Karpas-422 (cell line): ENCODE results near the gene TEFM. TPM values are rescaled to one million over a fixed set of nuclear protein-coding genes. Genes with fewer than 3 reads are reported as not detected.
A peak's percentile ranks its signal among the peaks of the same experiment; 100 is the strongest.

ENCODE experiments used
- DNase-seq: peaks from one replicate; pipeline ENCODE4 v3.0.0-alpha.2; 2015
- H2AFZ ChIP-seq: fragments of 200-600 bp; sonication (generic); 2 replicates; pipeline ENCODE4 v1.6.1; 2014; ENCODE audit warnings: antibody characterized with exemption, low read length, mixed read lengths
- H3K27ac ChIP-seq: fragments of 200-600 bp; sonication (generic); 2 replicates; pipeline ENCODE4 v1.5.1; 2014; ENCODE audit warnings: mild to moderate bottlenecking, low read length, moderate library complexity
- H3K27me3 ChIP-seq: fragments of 200-600 bp; sonication (generic); 2 replicates; pipeline ENCODE4 v1.6.1; 2014; ENCODE audit warnings: low read length, mixed read lengths
- H3K36me3 ChIP-seq: fragments of 200-600 bp; sonication (generic); 2 replicates; pipeline ENCODE4 v1.6.1; 2014; ENCODE audit warnings: low read length, mixed read lengths; ENCODE audit not compliant: insufficient read depth
- H3K4me1 ChIP-seq: fragments of 200-600 bp; sonication (generic); 2 replicates; pipeline ENCODE4 v1.6.1; 2014; ENCODE audit warnings: mild to moderate bottlenecking, low read length, mixed read lengths
- H3K4me2 ChIP-seq: fragments of 200-600 bp; sonication (generic); 2 replicates; pipeline ENCODE4 v1.6.1; 2014; ENCODE audit warnings: low read length, low read depth, mild to moderate bottlenecking; ENCODE audit not compliant: poor library complexity, severe bottlenecking
- H3K4me3 ChIP-seq: fragments of 200-600 bp; sonication (generic); 2 replicates; pipeline ENCODE4 v1.5.1; 2014; ENCODE audit warnings: mild to moderate bottlenecking, antibody characterized with exemption, low read length, mixed read lengths
- H3K79me2 ChIP-seq: fragments of 200-600 bp; sonication (generic); 2 replicates; pipeline ENCODE4 v1.6.1; 2014; ENCODE audit warnings: mild to moderate bottlenecking, low read length, mixed read lengths
- H3K9ac ChIP-seq: fragments of 200-600 bp; sonication (generic); 2 replicates; pipeline ENCODE4 v1.6.0; 2014; ENCODE audit warnings: low read length
- H3K9me2 ChIP-seq: fragments of 200-600 bp; sonication (generic), shearing (Covaris generic); replicated peaks from 2 replicates; pipeline ENCODE4 v1.6.0; 2014; ENCODE audit warnings: mild to moderate bottlenecking, low read length, moderate library complexity; ENCODE audit not compliant: insufficient read depth
- H3K9me3 ChIP-seq: fragments of 300-700, 200-600 bp; sonication (generic); 2 replicates; pipeline ENCODE4 v1.6.1; 2014; ENCODE audit warnings: low read length, mixed read lengths
- H4K20me1 ChIP-seq: fragments of 200-600 bp; sonication (generic); 2 replicates; pipeline ENCODE4 v1.6.1; 2014; ENCODE audit warnings: mild to moderate bottlenecking, antibody characterized with exemption, low read length, low read depth; ENCODE audit not compliant: insufficient read depth
- total RNA-seq: library from RNA; depleted of rRNA; stranded (reverse); fragments of >200 nt; shearing (Covaris generic); gene quantifications from 2 replicates; pipeline ENCODE4 v1.2.3, GENCODE V29; 2014; ENCODE audit warnings: low replicate concordance; rRNA removed

The TEFM gene
- total RNA-seq = 11.4 and 20.7 TPM in 2 replicates

- Histone ChIP-seq H3K4me1 (peaks cover 23% of the 10 kb centered on the region), H3K9me2 (no peaks in the 10 kb centered on the region), H2AFZ (peak within 1 kb of the TSS; percentile 100), H3K27me3 (no peaks in the 10 kb centered on the region), H3K9me3 (no peaks in the 10 kb centered on the region), H3K4me2 (peak within 1 kb of the TSS; percentile 99), H3K36me3 (peaks cover 10% of the 10 kb centered on the region; the same call in 1 of the 2 replicates), H3K9ac (peak within 1 kb of the TSS; percentile 90), H3K79me2 (peaks cover 36% of the 10 kb centered on the region), H3K27ac (no peak within 1 kb of the TSS), H4K20me1 (no peaks in the 10 kb centered on the region), H3K4me3 (peak within 1 kb of the TSS; percentile 79)
- peak; percentile 97 for DNase-seq
These were observed at the start of gene TEFM for GRCh38 chr17:30906101-30906911. Gene TEFM (minus strand): TSS chr17:30906238. CDS start chr17:30906198, 40 bp downstream.

GRCh38 chr17:30954046-30954830 is 48.2 kb upstream of the TEFM start:
- no peaks in the 10 kb centered on the region for H4K20me1 ChIP-seq
- H3K27ac ChIP-seq = no peak overlapping the region
- no peak for DNase-seq
- peaks cover 43% of the 10 kb centered on the region for H3K4me1 ChIP-seq
- no peak overlapping the region for H3K4me3 ChIP-seq
- H3K9me2 ChIP-seq = no peaks in the 10 kb centered on the region
- H3K27me3 ChIP-seq = no peaks in the 10 kb centered on the region
- H2AFZ ChIP-seq = no peak overlapping the region; the same call in 1 of the 2 replicates
- no peaks in the 10 kb centered on the region for H3K9me3 ChIP-seq
- H3K36me3 ChIP-seq = no peaks in the 10 kb centered on the region
- no peaks in the 10 kb centered on the region for H3K79me2 ChIP-seq
- no peak overlapping the region for H3K4me2 ChIP-seq
- no peak overlapping the region for H3K9ac ChIP-seq

- Histone ChIP-seq H3K27me3 (no peaks in the 10 kb centered on the region), H3K9me3 (no peaks in the 10 kb centered on the region), H3K79me2 (no peaks in the 10 kb centered on the region), H4K20me1 (no peaks in the 10 kb centered on the region), H3K4me3 (peak overlapping the region; percentile 19; the same call in 1 of the 2 replicates), H3K4me1 (peaks cover 35% of the 10 kb centered on the region), H3K4me2 (peak overlapping the region; percentile 56), H2AFZ (peak overlapping the region; percentile 94), H3K9me2 (no peaks in the 10 kb centered on the region), H3K9ac (peak overlapping the region; percentile 27; the same call in 1 of the 2 replicates), H3K27ac (peak overlapping the region; percentile 28), H3K36me3 (no peaks in the 10 kb centered on the region)
- peak; percentile 68 for DNase-seq
These were observed 46.8 kb upstream of the TEFM start for GRCh38 chr17:30952638-30953393.

- Histone ChIP-seq H3K9ac (no peak overlapping the region), H4K20me1 (no peaks in the 10 kb centered on the region), H3K4me1 (peaks cover 21% of the 10 kb centered on the region), H3K4me3 (no peak overlapping the region), H2AFZ (no peak overlapping the region), H3K27me3 (no peaks in the 10 kb centered on the region), H3K4me2 (no peak overlapping the region), H3K27ac (no peak overlapping the region), H3K79me2 (no peaks in the 10 kb centered on the region), H3K9me2 (no peaks in the 10 kb centered on the region), H3K36me3 (no peaks in the 10 kb centered on the region), H3K9me3 (no peaks in the 10 kb centered on the region)
- DNase-seq = no peak
These were observed 44.8 kb upstream of the TEFM start for GRCh38 chr17:30950669-30951399.

GRCh38 chr17:30950189-30950588 is 44.2 kb upstream of the TEFM start:
- H3K9ac ChIP-seq = no peak overlapping the region
- H3K27me3 ChIP-seq = no peaks in the 10 kb centered on the region
- H3K9me2 ChIP-seq = no peaks in the 10 kb centered on the region
- H3K4me2 ChIP-seq = no peak overlapping the region
- no peak overlapping the region for H3K27ac ChIP-seq
- peaks cover 21% of the 10 kb centered on the region for H3K4me1 ChIP-seq
- no peak for DNase-seq
- H4K20me1 ChIP-seq = no peaks in the 10 kb centered on the region
- no peaks in the 10 kb centered on the region for H3K9me3 ChIP-seq
- H3K4me3 ChIP-seq = no peak overlapping the region
- no peaks in the 10 kb centered on the region for H3K79me2 ChIP-seq
- no peaks in the 10 kb centered on the region for H3K36me3 ChIP-seq
- H2AFZ ChIP-seq = no peak overlapping the region

- Histone ChIP-seq H3K4me2 (no peak overlapping the region), H3K9me2 (no peaks in the 10 kb centered on the region), H3K9ac (no peak overlapping the region), H3K79me2 (no peaks in the 10 kb centered on the region), H4K20me1 (no peaks in the 10 kb centered on the region), H3K4me3 (no peak overlapping the region), H3K4me1 (peaks cover 10% of the 10 kb centered on the region), H3K27me3 (no peaks in the 10 kb centered on the region), H2AFZ (no peak overlapping the region), H3K36me3 (no peaks in the 10 kb centered on the region), H3K9me3 (no peaks in the 10 kb centered on the region), H3K27ac (no peak overlapping the region)
- no peak for DNase-seq
These were observed 41.8 kb upstream of the TEFM start for GRCh38 chr17:30947796-30948195.

GRCh38 chr17:30942308-30943079 is 36.5 kb upstream of the TEFM start:
- no peak overlapping the region for H3K27ac ChIP-seq
- H2AFZ ChIP-seq = no peak overlapping the region
- H3K36me3 ChIP-seq = no peaks in the 10 kb centered on the region
- H3K4me2 ChIP-seq = no peak overlapping the region
- no peaks in the 10 kb centered on the region for H3K9me2 ChIP-seq
- no peak overlapping the region for H3K4me3 ChIP-seq
- no peak overlapping the region for H3K9ac ChIP-seq
- DNase-seq = no peak
- no peaks in the 10 kb centered on the region for H3K79me2 ChIP-seq
- H4K20me1 ChIP-seq = no peaks in the 10 kb centered on the region
- no peaks in the 10 kb centered on the region for H3K9me3 ChIP-seq
- H3K4me1 ChIP-seq = no peaks in the 10 kb centered on the region
- no peaks in the 10 kb centered on the region for H3K27me3 ChIP-seq
